K562 (cell line): Measurements from ENCODE around the gene GZMM. TPM values are rescaled to one million over a fixed set of nuclear protein-coding genes. Genes with fewer than 3 reads are reported as not detected.

Experiments used
- HCFC1 ChIP-seq: IDR thresholded peaks from 2 replicates; pipeline ENCODE4 v1.6.1; 2012; ENCODE audit warnings: low read depth, low read length, improper control_type of control experiment
- TBP ChIP-seq: optimal IDR thresholded peaks from 2 replicates; pipeline ENCODE3; 2011; ENCODE audit warnings: low read depth, low read length, improper control_type of control experiment
- ZFX ChIP-seq: sonication (generic); formaldehyde crosslinking; IDR thresholded peaks from 2 replicates; pipeline ENCODE4 v1.8.0; 2022; ENCODE audit warnings: mild to moderate bottlenecking, missing genetic modification reagents, moderate library complexity
- polyA plus RNA-seq, 8 experiments: library from polyadenylated mRNA; depleted of rRNA in 4 of 8; stranded (reverse) in 5 of 8; unstranded in 3 of 8; fragments of >200 nt; fragmentation: Nextera tagmentation in 2 of 8; fragmentation: Illumina TruSeq in 1 of 8; extraction: Ambion mirVana in 2 of 8; extraction: Trizol in 1 of 8; gene quantifications; 2 replicates each; pipeline versions ENCODE4 v1.2.1 to v1.2.3, GENCODE V29; 2011 to 2014; ENCODE audit warnings: inconsistent platforms in 1 of 8, missing spikeins in 1 of 8
- total RNA-seq, 7 experiments: library from RNA; depleted of rRNA in 6 of 7; stranded (reverse); fragments of >200 nt in 6 of 7; fragmentation: Illumina TruSeq in 2 of 7; extraction: Trizol in 2 of 7; gene quantifications; 2 replicates each; pipeline versions ENCODE4 v1.2.1 to v1.2.3, GENCODE V29; 2011 to 2021; ENCODE audit warnings: low replicate concordance in 1 of 7
- TF ChIP-seq, protein P1 (sequence below): fragments of 250-450 bp; sonication (Bioruptor Pico); IDR thresholded peaks from 2 replicates; pipeline ENCODE4 v1.4.0; 2020
- TF ChIP-seq, protein P2 (sequence below), 2 experiments: fragments of 450-650 bp in 1 of 2; sonication (generic) in 1 of 2; formaldehyde crosslinking in 1 of 2; IDR thresholded peaks; 2 replicates each; pipeline versions ENCODE4 v1.7.1 to v1.9.0; 2016 to 2022; ENCODE audit warnings: inconsistent platforms in 1 of 2, mild to moderate bottlenecking in 1 of 2, missing genetic modification reagents in 1 of 2
- TF ChIP-seq, protein P3 (sequence below): fragments of 250-450 bp; sonication (Bioruptor Pico); IDR thresholded peaks from 2 replicates; pipeline ENCODE4 v1.4.0; 2020
- TF ChIP-seq, protein P4 (sequence below): sonication (generic); formaldehyde crosslinking; IDR thresholded peaks from 2 replicates; pipeline ENCODE4 v1.8.1; 2022; ENCODE audit warnings: missing genetic modification reagents

Gene GZMM
- total and polyA plus RNA-seq, 9 of the 15 experiments (the other 6 are each of a cell fraction or from before 2014, with no cell fraction given), result 0.08 to 2.6 (median 0.70) TPM; not detected in 2

DNA sequence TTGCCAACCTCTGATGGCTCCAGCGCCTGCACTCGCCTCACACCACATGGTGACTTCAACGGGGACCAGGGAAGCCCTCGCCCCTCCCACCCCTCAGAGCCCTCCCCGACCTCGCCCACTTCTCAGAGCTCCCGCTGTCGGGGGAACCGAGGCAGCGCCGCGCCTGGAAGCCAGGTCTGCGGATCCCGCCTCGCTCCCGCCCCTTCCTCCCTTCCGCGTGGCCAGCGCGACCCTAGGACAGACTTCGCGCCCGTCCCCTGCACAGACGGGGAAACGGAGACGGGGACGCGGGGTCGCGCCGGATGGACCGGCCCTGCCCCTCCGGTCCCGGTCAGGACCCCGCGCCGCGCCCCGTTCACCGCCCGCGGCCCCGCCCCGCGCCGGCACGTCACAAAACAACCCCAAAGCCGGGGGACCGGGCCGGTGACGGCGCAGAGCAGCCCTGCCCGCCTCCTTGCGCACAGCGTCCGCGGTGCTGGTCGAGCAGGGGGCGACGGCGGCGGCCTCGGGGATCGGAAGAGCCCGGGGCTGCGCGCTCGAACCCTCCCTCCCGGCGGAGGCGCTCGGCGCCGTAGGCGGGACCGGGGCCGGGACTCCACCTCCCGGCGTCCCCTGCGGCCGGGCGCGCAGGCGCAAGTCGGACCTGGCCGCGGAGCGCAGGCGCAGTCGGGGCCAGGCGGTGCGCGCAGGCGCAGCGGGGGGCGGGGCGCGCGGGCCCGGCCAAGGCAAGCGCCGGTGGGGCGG is 12.7 kb upstream of the GZMM start (continued):
- TF ChIP-seq, protein P1, sequence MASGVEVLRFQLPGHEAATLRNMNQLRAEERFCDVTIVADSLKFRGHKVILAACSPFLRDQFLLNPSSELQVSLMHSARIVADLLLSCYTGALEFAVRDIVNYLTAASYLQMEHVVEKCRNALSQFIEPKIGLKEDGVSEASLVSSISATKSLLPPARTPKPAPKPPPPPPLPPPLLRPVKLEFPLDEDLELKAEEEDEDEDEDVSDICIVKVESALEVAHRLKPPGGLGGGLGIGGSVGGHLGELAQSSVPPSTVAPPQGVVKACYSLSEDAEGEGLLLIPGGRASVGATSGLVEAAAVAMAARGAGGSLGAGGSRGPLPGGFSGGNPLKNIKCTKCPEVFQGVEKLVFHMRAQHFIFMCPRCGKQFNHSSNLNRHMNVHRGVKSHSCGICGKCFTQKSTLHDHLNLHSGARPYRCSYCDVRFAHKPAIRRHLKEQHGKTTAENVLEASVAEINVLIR (CRISPR knock-in tag), result peak; percentile 75
- TF ChIP-seq, protein P2, sequence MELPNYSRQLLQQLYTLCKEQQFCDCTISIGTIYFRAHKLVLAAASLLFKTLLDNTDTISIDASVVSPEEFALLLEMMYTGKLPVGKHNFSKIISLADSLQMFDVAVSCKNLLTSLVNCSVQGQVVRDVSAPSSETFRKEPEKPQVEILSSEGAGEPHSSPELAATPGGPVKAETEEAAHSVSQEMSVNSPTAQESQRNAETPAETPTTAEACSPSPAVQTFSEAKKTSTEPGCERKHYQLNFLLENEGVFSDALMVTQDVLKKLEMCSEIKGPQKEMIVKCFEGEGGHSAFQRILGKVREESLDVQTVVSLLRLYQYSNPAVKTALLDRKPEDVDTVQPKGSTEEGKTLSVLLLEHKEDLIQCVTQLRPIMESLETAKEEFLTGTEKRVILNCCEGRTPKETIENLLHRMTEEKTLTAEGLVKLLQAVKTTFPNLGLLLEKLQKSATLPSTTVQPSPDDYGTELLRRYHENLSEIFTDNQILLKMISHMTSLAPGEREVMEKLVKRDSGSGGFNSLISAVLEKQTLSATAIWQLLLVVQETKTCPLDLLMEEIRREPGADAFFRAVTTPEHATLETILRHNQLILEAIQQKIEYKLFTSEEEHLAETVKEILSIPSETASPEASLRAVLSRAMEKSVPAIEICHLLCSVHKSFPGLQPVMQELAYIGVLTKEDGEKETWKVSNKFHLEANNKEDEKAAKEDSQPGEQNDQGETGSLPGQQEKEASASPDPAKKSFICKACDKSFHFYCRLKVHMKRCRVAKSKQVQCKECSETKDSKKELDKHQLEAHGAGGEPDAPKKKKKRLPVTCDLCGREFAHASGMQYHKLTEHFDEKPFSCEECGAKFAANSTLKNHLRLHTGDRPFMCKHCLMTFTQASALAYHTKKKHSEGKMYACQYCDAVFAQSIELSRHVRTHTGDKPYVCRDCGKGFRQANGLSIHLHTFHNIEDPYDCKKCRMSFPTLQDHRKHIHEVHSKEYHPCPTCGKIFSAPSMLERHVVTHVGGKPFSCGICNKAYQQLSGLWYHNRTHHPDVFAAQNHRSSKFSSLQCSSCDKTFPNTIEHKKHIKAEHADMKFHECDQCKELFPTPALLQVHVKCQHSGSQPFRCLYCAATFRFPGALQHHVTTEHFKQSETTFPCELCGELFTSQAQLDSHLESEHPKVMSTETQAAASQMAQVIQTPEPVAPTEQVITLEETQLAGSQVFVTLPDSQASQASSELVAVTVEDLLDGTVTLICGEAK (IDR thresholded peaks at IDR 0.05), result no peak
- TF ChIP-seq, protein P2 (CRISPR knock-in tag; IDR thresholded peaks at IDR 0.05), result no peak
- peak; percentile 90 for TF ChIP-seq HCFC1
- peak; percentile 65 for TF ChIP-seq TBP
- TF ChIP-seq, protein P3, sequence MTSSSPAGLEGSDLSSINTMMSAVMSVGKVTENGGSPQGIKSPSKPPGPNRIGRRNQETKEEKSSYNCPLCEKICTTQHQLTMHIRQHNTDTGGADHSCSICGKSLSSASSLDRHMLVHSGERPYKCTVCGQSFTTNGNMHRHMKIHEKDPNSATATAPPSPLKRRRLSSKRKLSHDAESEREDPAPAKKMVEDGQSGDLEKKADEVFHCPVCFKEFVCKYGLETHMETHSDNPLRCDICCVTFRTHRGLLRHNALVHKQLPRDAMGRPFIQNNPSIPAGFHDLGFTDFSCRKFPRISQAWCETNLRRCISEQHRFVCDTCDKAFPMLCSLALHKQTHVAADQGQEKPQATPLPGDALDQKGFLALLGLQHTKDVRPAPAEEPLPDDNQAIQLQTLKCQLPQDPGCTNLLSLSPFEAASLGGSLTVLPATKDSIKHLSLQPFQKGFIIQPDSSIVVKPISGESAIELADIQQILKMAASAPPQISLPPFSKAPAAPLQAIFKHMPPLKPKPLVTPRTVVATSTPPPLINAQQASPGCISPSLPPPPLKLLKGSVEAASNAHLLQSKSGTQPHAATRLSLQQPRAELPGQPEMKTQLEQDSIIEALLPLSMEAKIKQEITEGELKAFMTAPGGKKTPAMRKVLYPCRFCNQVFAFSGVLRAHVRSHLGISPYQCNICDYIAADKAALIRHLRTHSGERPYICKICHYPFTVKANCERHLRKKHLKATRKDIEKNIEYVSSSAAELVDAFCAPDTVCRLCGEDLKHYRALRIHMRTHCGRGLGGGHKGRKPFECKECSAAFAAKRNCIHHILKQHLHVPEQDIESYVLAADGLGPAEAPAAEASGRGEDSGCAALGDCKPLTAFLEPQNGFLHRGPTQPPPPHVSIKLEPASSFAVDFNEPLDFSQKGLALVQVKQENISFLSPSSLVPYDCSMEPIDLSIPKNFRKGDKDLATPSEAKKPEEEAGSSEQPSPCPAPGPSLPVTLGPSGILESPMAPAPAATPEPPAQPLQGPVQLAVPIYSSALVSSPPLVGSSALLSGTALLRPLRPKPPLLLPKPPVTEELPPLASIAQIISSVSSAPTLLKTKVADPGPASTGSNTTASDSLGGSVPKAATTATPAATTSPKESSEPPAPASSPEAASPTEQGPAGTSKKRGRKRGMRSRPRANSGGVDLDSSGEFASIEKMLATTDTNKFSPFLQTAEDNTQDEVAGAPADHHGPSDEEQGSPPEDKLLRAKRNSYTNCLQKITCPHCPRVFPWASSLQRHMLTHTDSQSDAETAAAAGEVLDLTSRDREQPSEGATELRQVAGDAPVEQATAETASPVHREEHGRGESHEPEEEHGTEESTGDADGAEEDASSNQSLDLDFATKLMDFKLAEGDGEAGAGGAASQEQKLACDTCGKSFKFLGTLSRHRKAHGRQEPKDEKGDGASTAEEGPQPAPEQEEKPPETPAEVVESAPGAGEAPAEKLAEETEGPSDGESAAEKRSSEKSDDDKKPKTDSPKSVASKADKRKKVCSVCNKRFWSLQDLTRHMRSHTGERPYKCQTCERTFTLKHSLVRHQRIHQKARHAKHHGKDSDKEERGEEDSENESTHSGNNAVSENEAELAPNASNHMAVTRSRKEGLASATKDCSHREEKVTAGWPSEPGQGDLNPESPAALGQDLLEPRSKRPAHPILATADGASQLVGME (CRISPR knock-in tag), result peak; percentile 85
- TF ChIP-seq, protein P4, sequence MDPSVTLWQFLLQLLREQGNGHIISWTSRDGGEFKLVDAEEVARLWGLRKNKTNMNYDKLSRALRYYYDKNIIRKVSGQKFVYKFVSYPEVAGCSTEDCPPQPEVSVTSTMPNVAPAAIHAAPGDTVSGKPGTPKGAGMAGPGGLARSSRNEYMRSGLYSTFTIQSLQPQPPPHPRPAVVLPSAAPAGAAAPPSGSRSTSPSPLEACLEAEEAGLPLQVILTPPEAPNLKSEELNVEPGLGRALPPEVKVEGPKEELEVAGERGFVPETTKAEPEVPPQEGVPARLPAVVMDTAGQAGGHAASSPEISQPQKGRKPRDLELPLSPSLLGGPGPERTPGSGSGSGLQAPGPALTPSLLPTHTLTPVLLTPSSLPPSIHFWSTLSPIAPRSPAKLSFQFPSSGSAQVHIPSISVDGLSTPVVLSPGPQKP (CRISPR knock-in tag), result 0 out of 2 replicates have a peak, but pooled peaks have one; percentile 45
- peak; percentile 79 for TF ChIP-seq ZFX (CRISPR knock-in tag)
